ENCODE data around the gene KCNJ10.

GRCh38 chr1:160112357-160112756 is 42.4 kb upstream of the KCNJ10 start:
- TF ChIP-seq CTCF (IDR thresholded peaks at IDR 0.05), result no peak
- no peak for TF ChIP-seq POLR2A (IDR thresholded peaks at IDR 0.05)
- no peak for TF ChIP-seq POLR2AphosphoS5 (IDR thresholded peaks at IDR 0.05)

All from suprapubic skin (tissue), 4 donors.